Measurements from ENCODE around the gene DEDD. TPM values are rescaled to one million over a fixed set of nuclear protein-coding genes. Genes with fewer than 3 reads are reported as not detected.

Gene DEDD
- total and polyA plus RNA-seq, 2 of the 13 experiments (the other 11 are each of a cell fraction or from before 2014, with no cell fraction given), result 12.6 to 27.8 TPM

DNA sequence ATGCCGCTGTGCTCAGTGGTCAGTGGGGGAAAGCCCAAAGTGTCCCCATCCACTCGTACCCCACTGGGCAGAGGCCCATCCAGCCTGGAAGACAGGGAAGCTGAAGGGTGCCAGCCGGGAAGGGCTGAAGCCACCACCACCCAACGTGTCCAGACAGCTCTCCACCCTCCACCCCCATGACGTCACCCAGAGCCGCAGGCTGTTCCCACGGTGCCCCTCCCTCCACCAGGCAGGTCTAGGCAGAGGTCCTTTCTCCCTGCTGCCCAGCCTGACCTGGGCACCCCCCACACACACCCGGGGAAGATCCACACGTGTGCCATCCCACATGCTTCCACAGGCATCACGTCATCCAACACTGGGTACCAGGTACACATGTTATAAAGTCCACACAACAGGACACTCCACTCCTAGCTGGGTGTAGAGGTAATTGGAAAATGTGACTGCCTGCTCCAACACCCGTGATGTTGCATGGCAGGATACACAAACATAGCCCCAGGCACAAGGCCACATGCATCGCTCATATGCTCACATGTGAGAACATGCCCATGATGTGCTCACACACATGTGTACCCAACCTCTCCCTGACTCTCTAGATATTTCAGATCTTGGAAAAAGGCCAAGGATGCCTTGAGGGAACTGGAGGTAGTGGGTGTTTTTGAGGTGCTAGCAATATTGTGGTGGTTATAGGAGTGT, 57.6 kb downstream of the DEDD start (continued):
- TF ChIP-seq THYN1 (CRISPR knock-in tag; IDR thresholded peaks at IDR 0.05; ENCODE audit: borderline replicate concordance, low read depth) (no peak), SSRP1 (CRISPR knock-in tag; IDR thresholded peaks at IDR 0.05) (no peak), DR1 (CRISPR knock-in tag; IDR thresholded peaks at IDR 0.05) (no peak), NRL (CRISPR knock-in tag; IDR thresholded peaks at IDR 0.05; ENCODE audit: borderline replicate concordance) (no peak), ZC3H4 (CRISPR knock-in tag; IDR thresholded peaks at IDR 0.05; ENCODE audit: borderline replicate concordance) (no peak), ZNF607 (CRISPR knock-in tag; IDR thresholded peaks at IDR 0.05; ENCODE audit: borderline replicate concordance) (no peak), ATF1 (CRISPR knock-in tag; IDR thresholded peaks at IDR 0.05) (peak; percentile 15; the same call in 1 of the 2 replicates), PHF20 (CRISPR knock-in tag; IDR thresholded peaks at IDR 0.05) (no peak), FOXJ3 (CRISPR knock-in tag; IDR thresholded peaks at IDR 0.05; ENCODE audit: borderline replicate concordance) (no peak), NFKB2 (CRISPR knock-in tag; IDR thresholded peaks at IDR 0.05; ENCODE audit: borderline replicate concordance) (no peak), AGO2 (optimal IDR thresholded peaks at IDR 0.05; ENCODE audit: low read depth, low read length) (no peak), ZSCAN25 (CRISPR knock-in tag; IDR thresholded peaks at IDR 0.05) (no peak)
- TF ChIP-seq, protein P1, sequence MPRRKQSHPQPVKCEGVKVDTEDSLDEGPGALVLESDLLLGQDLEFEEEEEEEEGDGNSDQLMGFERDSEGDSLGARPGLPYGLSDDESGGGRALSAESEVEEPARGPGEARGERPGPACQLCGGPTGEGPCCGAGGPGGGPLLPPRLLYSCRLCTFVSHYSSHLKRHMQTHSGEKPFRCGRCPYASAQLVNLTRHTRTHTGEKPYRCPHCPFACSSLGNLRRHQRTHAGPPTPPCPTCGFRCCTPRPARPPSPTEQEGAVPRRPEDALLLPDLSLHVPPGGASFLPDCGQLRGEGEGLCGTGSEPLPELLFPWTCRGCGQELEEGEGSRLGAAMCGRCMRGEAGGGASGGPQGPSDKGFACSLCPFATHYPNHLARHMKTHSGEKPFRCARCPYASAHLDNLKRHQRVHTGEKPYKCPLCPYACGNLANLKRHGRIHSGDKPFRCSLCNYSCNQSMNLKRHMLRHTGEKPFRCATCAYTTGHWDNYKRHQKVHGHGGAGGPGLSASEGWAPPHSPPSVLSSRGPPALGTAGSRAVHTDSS (CRISPR knock-in tag; conservative IDR thresholded peaks at IDR 0.05), result no peak
- TF ChIP-seq, protein P2, sequence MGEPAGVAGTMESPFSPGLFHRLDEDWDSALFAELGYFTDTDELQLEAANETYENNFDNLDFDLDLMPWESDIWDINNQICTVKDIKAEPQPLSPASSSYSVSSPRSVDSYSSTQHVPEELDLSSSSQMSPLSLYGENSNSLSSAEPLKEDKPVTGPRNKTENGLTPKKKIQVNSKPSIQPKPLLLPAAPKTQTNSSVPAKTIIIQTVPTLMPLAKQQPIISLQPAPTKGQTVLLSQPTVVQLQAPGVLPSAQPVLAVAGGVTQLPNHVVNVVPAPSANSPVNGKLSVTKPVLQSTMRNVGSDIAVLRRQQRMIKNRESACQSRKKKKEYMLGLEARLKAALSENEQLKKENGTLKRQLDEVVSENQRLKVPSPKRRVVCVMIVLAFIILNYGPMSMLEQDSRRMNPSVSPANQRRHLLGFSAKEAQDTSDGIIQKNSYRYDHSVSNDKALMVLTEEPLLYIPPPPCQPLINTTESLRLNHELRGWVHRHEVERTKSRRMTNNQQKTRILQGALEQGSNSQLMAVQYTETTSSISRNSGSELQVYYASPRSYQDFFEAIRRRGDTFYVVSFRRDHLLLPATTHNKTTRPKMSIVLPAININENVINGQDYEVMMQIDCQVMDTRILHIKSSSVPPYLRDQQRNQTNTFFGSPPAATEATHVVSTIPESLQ (CRISPR knock-in tag; conservative IDR thresholded peaks at IDR 0.05), result no peak
- TF ChIP-seq, protein P3, sequence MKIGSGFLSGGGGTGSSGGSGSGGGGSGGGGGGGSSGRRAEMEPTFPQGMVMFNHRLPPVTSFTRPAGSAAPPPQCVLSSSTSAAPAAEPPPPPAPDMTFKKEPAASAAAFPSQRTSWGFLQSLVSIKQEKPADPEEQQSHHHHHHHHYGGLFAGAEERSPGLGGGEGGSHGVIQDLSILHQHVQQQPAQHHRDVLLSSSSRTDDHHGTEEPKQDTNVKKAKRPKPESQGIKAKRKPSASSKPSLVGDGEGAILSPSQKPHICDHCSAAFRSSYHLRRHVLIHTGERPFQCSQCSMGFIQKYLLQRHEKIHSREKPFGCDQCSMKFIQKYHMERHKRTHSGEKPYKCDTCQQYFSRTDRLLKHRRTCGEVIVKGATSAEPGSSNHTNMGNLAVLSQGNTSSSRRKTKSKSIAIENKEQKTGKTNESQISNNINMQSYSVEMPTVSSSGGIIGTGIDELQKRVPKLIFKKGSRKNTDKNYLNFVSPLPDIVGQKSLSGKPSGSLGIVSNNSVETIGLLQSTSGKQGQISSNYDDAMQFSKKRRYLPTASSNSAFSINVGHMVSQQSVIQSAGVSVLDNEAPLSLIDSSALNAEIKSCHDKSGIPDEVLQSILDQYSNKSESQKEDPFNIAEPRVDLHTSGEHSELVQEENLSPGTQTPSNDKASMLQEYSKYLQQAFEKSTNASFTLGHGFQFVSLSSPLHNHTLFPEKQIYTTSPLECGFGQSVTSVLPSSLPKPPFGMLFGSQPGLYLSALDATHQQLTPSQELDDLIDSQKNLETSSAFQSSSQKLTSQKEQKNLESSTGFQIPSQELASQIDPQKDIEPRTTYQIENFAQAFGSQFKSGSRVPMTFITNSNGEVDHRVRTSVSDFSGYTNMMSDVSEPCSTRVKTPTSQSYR (CRISPR knock-in tag; IDR thresholded peaks at IDR 0.05; ENCODE audit: borderline replicate concordance), result no peak
- TF ChIP-seq, protein P4, sequence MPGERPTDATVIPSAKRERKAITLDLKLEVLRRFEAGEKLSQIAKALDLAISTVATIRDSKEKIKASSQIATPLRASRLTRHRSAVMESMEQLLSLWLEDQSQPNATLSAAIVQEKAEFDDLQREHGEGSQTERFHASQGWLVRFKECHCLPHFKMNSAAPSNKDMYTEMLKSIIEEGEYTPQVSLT (CRISPR knock-in tag; IDR thresholded peaks at IDR 0.05; ENCODE audit: borderline replicate concordance, low read depth), result no peak
- TF ChIP-seq, protein P5, sequence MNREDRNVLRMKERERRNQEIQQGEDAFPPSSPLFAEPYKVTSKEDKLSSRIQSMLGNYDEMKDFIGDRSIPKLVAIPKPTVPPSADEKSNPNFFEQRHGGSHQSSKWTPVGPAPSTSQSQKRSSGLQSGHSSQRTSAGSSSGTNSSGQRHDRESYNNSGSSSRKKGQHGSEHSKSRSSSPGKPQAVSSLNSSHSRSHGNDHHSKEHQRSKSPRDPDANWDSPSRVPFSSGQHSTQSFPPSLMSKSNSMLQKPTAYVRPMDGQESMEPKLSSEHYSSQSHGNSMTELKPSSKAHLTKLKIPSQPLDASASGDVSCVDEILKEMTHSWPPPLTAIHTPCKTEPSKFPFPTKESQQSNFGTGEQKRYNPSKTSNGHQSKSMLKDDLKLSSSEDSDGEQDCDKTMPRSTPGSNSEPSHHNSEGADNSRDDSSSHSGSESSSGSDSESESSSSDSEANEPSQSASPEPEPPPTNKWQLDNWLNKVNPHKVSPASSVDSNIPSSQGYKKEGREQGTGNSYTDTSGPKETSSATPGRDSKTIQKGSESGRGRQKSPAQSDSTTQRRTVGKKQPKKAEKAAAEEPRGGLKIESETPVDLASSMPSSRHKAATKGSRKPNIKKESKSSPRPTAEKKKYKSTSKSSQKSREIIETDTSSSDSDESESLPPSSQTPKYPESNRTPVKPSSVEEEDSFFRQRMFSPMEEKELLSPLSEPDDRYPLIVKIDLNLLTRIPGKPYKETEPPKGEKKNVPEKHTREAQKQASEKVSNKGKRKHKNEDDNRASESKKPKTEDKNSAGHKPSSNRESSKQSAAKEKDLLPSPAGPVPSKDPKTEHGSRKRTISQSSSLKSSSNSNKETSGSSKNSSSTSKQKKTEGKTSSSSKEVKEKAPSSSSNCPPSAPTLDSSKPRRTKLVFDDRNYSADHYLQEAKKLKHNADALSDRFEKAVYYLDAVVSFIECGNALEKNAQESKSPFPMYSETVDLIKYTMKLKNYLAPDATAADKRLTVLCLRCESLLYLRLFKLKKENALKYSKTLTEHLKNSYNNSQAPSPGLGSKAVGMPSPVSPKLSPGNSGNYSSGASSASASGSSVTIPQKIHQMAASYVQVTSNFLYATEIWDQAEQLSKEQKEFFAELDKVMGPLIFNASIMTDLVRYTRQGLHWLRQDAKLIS (CRISPR knock-in tag; IDR thresholded peaks at IDR 0.05), result no peak

All from HepG2 (cell line).